GM19467 (cell line): Measurements from ENCODE around the gene CD69.

Source experiments
- ATAC-seq: cut with Tn5 transposase; IDR thresholded peaks from one replicate; pipeline ENCODE4 v1.9.1; 2021; ENCODE audit warnings: mild to moderate bottlenecking, moderate library complexity; ENCODE audit not compliant: unreplicated experiment

The CD69 gene

DNA sequence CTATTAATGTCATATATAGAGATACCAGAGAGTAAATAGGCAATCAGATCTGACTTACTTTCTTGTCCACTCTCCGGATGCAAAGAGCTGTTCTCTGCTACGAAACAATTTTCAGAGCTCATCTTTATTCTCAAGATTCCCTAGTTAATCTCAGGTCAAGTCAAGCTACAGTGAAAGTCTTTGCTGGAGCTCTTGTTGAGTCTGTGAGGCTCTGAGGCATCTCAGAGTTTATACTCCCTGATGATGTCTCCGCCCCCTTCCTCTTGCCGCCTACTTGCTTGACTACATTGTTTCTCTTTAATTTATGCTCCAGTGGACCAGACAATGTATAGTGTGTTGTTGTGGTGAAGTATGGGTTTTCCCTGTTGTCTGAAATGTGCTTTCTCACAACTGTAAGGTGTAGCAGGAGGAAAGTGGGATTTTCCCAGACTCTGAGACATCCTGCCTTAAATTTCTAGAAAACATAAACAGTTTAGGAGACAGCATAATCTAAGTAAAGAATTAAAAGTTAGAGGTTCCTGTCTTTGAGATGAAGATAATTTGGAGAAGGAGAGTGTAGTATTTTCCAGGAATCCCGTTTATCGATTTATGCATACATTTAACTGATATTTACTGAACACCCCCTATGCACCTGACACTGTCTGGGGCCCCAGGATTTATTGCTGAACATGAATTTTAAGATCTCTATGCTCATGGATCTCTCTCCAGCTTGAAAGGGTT, at the start of gene CD69:
Gene CD69, minus strand, starts transcription at position 203 of the 720 bp plus-strand sequence. Its CDS starts 81 bp downstream, at position 122.
- peak; percentile 37 for ATAC-seq

DNA sequence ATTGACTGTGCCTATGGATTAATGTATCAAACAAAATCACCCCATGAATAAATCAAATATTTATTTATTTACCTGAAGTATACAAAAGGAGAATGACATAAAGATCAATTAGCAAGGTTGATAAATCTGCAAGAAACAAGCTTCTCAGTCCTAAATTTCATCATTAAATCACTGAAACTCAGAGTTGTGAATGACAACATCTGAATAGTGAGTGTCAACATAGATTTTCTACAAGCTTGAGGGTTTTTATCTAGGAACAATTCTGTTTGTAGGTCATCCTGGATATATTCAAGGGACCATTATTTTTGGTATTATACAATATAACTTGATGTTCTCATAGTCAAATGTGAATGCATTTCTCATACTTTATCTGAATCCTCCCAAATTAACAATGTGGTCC, 49.2 kb upstream of the CD69 start:
- ATAC-seq = no peak

DNA sequence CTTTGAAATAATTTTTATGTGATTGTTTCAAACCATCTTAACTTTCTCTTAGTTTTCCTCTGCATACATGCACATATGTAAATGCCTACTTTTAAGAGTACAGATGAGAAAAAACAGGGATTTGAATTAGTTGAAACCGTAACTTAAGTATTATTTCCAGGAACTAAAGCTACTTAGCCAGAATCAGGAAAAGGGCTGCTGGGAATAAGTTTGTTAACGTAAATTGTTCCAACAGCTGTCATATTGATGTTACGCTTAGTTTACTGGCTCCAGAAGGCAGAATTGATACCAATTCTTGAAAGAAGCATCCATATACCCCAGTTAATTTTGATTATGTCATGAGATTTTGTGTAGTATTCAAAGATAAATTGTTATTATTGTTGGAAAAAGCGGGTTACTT, 48.6 kb upstream of the CD69 start:
- ATAC-seq = no peak

DNA sequence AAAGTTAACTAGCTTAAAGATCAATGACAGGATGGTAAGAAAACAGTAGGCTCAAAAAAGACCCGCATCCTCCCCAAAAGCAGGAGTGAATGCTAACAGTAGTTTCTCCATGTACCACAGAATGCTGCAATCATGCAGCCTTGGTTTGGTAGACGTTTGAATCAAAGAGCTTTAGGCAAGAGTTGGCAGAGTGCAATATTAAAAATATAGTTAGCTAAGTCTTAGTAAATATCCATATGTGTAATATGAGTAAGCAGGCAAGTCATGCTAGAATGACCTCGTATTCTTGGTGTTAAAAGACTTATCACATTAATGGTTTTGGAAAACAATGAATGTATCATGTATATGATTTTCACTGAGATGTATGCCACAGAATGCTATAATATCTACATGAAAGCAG, 47.8 kb upstream of the CD69 start:
- ATAC-seq = no peak

DNA sequence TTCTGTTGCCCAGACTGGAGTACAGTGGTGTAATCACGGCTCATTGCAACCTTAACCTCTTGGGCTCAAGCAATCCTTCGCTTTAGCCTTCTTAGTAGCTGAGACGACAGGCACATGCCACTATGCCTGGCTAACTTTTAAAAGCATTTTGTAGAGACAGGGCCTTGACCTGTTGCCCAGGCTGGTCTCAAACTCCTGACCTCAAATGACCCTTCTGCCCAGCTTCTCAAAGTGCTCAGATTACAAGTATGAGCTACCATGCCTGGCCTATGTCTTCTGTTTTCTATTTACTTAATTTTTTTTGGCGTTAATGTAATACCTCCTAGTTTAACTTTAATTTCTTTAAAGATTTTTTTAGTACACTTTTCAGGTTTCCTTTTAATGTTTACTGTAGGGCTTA, 46.0 kb upstream of the CD69 start:
- no peak for ATAC-seq

DNA sequence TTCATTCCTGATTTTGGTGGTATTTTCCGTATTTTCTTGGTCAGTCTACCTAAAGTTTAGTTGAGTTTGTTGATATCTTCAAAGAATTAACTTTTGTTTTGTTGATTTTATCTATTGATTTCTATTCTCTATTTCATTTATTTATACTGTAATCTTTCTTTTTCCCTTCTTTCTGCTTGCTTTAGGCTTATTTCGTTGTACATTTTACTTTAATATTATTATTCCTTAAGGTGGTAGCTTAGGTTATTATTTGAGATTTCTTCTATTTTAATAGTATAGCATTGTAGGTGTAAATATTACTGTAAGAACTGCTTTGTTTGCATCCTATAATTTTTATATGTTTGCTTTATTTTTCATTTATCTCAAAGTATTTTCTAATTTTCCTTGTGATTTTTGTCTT, 45.2 kb upstream of the CD69 start:
- no peak for ATAC-seq

DNA sequence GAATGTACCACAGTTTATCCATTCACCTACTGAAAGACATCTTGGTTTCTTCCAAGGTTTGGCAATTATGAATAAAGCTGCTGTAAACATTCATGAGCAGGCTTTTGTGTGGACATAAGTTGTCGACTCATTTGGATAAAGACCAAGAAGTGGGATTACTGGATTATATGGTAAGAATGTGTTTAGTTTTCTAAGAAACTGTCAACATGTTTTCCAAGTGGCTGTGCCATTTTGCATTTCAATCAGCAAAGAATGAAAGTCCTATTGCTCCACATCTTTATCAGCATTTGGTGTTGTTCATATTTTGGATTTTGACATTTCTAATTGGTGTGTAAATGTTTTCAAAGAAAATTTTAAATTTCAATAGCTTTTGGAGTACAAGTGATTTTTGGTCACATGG, 39.3 kb upstream of the CD69 start:
- ATAC-seq = no peak

DNA sequence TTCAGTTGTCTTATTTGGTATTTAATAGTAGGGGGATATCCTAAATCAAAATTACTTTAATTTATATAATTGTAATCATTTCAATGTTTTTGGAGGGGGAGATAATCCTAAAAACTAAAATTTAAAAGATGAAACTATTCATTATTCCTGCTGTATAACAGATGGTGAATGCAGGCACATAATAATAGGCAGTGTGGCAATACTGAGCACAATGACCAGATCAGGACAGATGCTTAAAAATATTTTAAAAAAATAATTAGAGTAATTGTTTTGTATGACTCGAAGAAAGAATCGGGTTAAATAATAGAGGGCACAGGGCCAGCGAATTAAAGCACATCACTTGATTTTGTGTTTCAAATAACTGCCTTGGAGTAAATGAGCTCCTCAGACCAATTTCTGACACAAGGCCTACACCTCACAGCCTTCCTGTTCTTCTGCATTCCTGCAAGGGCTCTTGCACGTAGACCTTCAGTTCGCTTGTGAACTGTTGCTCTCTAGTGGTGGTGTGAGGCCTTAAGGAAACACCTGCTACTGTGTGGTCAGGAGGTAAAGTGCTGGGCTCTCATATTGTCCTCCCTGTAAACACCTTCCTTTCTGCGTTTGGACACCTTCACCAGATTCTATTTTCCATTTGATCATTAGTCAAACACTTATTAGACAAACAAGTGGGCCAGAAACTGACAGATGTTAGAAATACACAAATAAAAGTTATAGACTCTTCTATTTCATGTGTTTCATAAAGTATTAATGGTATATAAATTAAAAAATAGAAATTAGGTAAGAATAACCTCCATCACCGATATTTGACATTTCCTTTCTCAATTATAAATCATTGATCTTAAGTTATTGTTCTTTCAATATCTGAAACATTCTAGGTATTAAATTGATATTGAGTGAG, 37.3 kb upstream of the CD69 start:
- peak; percentile 94 for ATAC-seq

DNA sequence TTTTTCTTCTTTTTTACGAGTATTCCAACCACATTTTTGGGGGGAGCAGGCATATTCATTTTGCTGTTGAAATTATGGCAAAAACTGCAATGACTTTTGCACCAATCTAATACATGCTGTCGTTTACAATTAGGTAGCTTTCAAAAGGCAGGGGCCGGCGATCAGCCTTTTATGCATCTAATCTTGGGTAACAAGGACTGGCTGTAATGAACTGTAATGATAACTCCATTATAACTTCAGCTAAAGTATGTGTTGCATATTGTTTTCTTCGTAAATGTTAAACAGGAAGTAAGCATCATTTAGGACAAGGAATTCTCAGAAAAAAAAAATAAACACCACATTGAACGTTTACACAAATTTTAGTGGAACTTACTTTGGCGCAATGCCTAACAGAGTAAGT, 36.3 kb upstream of the CD69 start:
- no peak for ATAC-seq

DNA sequence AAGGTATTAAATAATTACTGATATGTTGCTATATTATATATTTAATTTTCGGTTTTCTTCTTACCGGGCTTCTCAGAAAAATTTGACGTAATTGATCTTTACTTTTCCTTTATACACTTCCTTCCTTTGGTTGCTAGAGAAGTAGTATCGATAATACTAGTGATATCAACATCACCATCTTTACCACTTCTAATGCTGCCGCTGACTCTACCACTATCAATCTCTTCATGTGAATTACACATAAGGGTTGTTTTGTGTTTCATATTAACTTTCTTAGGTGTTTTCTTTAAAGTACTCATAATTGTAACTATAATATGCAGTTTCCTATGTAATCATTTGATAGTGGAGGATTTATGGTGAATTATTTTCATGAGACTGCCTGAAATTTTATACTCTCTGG, 35.6 kb upstream of the CD69 start:
- ATAC-seq = no peak

DNA sequence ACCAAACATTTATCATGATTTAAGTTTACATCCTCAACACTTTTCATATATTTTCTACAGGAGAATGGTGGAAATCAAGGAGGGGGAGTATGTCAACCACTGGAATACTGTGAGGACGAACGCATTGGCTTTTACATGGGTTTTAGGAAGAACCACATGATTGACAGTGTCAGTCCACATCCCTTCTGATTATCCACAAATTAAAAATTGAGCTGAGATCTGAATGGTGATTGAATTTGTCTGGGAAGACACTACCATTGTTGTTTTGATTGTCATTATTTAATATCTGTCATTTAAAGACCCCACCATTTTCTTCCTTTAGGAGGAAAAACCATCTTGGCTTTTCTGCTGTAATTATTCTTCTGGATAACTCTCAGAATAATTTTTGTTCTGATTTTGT, 35.2 kb upstream of the CD69 start:
- ATAC-seq = no peak

DNA sequence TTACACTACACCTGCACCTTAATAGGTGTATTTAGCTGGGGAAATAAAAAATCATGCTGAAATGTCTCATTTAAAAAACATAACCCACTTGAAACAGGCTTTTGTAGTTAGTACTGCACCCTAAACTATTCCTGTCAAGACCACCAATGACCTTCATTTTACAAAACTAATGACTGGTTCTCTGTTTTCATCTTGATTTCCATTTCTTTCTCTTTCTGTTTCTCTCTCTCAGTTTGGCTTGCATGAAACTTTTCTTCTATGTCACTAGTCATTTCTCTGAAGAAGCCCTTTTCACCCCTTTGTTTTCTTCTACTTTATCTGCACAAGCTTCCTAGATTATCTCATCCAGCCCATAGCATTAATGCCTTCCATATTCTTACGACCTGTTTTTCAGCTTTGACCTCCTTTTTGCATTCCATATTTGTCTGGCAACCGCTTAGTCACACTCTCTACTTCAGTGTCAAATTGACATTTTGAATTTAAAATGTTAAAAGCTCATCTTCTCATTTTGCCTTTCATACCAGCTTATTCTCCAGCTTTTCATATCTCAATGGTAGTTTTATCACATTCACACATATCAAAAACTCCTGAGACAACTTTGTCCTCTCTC, 33.9 kb upstream of the CD69 start:
- ATAC-seq = no peak

DNA sequence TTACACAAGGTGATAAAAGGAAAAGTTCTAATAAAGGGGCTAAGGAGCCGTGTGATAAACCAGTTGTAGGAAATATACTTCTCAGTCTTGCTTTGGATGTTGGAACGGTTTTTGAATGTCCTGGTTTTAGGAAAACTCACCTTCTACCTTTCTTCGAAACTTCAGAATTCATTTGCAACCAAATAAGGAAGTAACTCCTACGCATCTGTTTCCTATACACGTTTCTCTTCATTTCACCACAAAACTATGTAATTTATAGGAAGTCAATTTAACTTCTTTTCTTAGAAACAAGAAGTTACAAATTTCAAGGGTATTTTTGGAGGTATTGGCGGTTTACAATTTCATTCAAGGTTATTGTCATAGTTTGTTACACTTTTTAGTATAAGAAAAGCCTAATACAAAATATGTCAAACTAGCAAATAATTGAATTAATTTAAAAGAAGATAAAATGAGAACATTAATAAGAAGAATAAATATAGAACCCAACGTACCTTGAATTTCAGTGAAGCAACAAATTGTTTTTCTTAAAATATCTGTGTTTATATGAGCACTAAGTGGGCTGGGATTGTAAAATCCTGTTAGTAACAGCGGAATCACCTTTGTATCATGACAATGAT, 33.2 kb upstream of the CD69 start:
- ATAC-seq = no peak

DNA sequence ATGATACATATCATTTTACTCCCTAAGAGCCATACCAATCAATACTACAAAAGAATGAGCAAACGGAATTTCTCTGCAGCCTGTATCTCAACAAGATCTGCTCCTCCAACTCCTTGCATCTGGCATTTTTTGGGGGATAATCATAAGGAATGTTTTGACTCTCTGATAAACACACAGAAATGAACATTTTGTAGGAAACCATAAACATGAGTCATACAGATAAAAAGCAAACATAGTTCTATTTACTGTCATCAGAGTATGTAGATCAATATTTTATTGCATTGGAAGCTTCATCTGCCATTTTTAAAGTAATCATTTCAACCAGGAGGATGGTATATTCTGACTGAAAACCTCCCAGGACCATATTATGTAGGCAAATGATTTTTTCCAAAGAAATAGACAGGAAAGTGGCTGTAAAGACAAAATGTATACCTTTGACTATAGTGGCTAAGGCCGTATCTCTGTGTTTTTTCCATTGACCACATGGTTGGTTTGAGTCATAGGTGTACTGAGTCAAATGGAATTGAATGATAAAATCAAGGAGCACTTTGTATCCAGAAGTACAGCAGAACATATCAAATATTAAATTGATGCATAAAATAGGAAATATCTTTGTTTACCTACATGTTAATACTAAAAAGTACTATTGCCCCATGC, 32.4 kb upstream of the CD69 start:
- ATAC-seq = no peak

DNA sequence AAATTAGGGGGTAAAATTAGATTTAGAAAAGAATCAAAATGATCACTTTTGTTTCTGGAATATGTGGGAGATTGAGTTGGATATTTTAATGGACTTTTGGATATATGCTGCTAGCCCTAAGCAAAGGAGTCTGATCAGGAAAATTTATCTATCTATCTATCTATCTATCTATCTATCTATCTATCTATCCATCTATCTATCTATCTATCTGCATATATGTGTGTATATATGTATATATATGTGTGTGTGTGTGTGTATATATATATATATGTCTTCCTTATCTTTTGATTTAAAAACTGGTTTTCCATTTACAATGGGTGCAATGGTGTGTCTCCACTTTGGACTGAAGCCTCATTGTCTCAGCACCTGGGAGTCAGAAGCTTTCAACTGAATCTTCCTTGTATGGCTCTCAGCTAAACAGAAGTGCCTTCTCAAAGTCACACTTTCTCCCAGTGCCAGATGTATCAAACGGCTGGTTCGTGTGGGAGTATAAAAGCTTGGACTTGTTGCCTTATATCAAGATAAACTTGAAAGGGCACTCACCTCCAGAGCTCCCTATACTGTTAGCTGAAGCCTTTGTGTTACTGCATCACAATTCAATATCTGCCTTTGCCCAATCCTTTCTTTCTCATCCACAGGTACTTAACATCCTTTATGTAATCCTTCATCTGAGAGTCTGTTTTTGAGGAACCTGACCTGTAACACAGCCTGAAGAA, 31.6 kb upstream of the CD69 start:
- ATAC-seq = no peak

DNA sequence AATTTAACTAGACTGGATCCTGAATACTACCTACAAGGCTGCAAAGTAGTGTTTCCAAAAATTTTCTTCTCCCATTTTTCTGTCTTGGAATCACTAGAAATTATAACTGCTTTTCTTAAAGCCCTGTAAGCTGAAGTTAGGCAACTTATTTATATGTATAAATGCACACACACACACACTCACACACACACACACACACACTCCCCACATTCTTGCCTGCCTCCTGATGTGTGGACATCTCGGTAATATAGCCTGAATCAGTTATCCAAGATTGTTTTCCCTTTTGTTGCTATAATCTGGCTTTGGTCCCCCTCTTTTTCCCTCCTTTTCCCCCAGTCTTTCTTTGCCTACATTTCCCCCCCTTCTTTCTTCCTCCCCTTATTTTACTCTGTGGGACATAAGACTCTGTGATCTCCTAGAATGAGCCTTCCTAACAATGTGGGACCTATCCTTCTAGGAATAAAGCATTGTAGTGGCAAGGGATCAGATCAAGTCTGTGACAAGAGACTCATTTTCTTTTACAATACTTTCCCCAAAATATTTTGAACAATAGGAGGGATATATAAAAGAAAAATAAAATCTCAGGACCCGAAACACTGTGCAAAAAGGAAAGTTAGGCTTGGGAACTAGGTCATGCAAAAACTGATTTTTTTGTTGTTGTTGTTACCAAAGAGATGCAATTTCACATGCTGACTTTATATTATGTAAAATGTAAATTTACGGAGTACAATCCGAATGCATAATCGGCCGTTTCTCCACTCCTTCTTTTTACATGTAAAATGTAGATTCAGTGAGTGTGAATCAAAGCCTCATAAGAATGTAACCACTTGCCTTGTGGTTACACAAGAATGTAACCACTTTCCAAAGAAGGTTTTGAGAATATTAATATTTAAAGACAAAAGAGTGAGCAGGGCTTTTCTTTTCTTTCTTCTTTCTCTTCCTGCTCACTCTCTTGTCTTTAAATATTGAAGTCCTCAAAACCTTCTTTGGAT, 26.3 kb upstream of the CD69 start:
- no peak for ATAC-seq

DNA sequence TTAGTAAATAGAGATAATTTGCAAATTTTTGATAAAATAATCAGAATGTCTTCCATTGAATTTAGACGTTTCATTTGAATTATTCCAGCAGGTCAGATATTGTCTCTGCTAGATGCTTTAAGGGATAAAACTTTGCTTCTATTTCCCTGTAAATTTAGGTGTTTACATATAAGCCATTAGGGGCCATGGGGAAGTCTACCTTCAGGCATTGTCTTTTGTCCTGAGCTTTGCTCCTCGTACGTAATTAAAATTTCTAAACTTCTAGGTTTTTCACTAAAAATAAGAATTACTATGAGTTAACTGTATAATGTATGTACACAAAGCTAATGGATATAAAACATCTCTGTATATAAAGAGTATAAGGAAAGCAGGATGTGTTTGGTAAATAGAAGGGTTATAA, 24.1 kb upstream of the CD69 start:
- no peak for ATAC-seq

DNA sequence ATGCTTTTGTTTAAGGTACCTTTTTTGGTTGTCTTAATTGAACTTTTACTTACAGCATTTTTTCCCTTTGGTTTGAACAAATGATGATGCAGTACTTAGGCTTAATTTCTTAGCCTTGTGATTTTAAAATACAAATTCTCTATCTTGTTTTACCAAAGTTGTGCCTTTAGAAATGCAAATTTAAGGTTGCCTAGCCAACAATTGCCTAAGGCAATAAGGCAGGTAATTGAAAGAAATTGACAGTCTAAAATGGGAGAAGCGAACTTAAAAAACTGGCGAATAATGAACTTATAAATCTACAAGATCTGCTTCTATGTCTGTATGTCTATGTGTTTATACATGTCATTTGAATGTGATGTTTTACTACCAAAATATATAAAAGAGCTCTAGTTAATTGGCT, 23.6 kb upstream of the CD69 start:
- no peak for ATAC-seq
